IPS-11a (cell line): ENCODE results near the gene ZNF211.
A peak's percentile ranks its signal among the peaks of the same experiment; 100 is the strongest.

Experiments used
- H3K4me3 ChIP-seq: one replicate; pipeline ENCODE4 v1.5.1; 2013; ENCODE audit warnings: low read depth, low read length, control low read depth

Gene ZNF211

GRCh38 chr19:57632987-57633831 lies at the start of gene ZNF211:
TSS of gene ZNF211 (plus strand) at chr19:57633168. CDS start at chr19:57633347, 179 bp downstream.
- peak within 1 kb of the TSS; percentile 87 for H3K4me3 ChIP-seq

GRCh38 chr19:57583521-57584416 lies 49.2 kb upstream of the ZNF211 start, which contains the start of gene ZIK1:
TSS of gene ZIK1 (plus strand) at chr19:57584145. CDS start at chr19:57584357, 212 bp downstream.
- H3K4me3 ChIP-seq, result peak within 1 kb of the TSS; percentile 91

GRCh38 chr19:57587529-57587928 lies 45.4 kb upstream of the ZNF211 start:
- no peak overlapping the region for H3K4me3 ChIP-seq

GRCh38 chr19:57599377-57599760 lies 33.6 kb upstream of the ZNF211 start:
- peak overlapping the region; percentile 96 for H3K4me3 ChIP-seq

GRCh38 chr19:57599761-57600383 lies 33.1 kb upstream of the ZNF211 start, which contains the start of gene ZNF530:
TSS of gene ZNF530 (plus strand) at chr19:57599885. CDS start at chr19:57604346, 4,461 bp downstream.
- H3K4me3 ChIP-seq, result peak within 1 kb of the TSS; percentile 96

GRCh38 chr19:57606931-57607330 lies 26.0 kb upstream of the ZNF211 start:
- H3K4me3 ChIP-seq, result no peak overlapping the region

- H3K4me3 ChIP-seq, result no peak overlapping the region
These were observed 21.9 kb upstream of the ZNF211 start for GRCh38 chr19:57611113-57611512.

GRCh38 chr19:57613941-57614743 lies 18.8 kb upstream of the ZNF211 start, which contains the start of gene ZNF134:
TSS of gene ZNF134 (plus strand) at chr19:57614242. CDS start at chr19:57619469, 5,227 bp downstream.
- H3K4me3 ChIP-seq, result peak within 1 kb of the TSS; percentile 99

- H3K4me3 ChIP-seq, result peak overlapping the region; percentile 99
These were observed 17.6 kb upstream of the ZNF211 start for GRCh38 chr19:57615346-57615745.

- no peak overlapping the region for H3K4me3 ChIP-seq
These were observed 12.2 kb upstream of the ZNF211 start for GRCh38 chr19:57620673-57621348.

GRCh38 chr19:57623091-57623490 lies 9.9 kb upstream of the ZNF211 start:
- H3K4me3 ChIP-seq, result no peak overlapping the region

- peak overlapping the region; percentile 87 for H3K4me3 ChIP-seq
These were observed 814 bp downstream of the ZNF211 start for GRCh38 chr19:57633832-57634131.

GRCh38 chr19:57637379-57637778 lies 4.4 kb downstream of the ZNF211 start:
- H3K4me3 ChIP-seq, result no peak overlapping the region

GRCh38 chr19:57641715-57642234 lies 8.8 kb downstream of the ZNF211 start:
- H3K4me3 ChIP-seq, result no peak overlapping the region

- H3K4me3 ChIP-seq, result no peak overlapping the region
These were observed 9.6 kb downstream of the ZNF211 start for GRCh38 chr19:57642396-57643046.

GRCh38 chr19:57643734-57644133 lies 10.8 kb downstream of the ZNF211 start:
- no peak overlapping the region for H3K4me3 ChIP-seq

GRCh38 chr19:57648331-57649003 lies 15.5 kb downstream of the ZNF211 start:
- H3K4me3 ChIP-seq, result no peak overlapping the region

- no peak overlapping the region for H3K4me3 ChIP-seq
These were observed 18.7 kb downstream of the ZNF211 start for GRCh38 chr19:57651654-57651996.

GRCh38 chr19:57653689-57654088 lies 20.7 kb downstream of the ZNF211 start:
- H3K4me3 ChIP-seq, result no peak overlapping the region
